ENCODE measurements around the gene TMEM229B. TPM values are rescaled to one million over a fixed set of nuclear protein-coding genes. Genes with fewer than 3 reads are reported as not detected.

TMEM229B gene
- total RNA-seq, 1 experiment from 2014 or later, result 0.71 TPM

DNA sequence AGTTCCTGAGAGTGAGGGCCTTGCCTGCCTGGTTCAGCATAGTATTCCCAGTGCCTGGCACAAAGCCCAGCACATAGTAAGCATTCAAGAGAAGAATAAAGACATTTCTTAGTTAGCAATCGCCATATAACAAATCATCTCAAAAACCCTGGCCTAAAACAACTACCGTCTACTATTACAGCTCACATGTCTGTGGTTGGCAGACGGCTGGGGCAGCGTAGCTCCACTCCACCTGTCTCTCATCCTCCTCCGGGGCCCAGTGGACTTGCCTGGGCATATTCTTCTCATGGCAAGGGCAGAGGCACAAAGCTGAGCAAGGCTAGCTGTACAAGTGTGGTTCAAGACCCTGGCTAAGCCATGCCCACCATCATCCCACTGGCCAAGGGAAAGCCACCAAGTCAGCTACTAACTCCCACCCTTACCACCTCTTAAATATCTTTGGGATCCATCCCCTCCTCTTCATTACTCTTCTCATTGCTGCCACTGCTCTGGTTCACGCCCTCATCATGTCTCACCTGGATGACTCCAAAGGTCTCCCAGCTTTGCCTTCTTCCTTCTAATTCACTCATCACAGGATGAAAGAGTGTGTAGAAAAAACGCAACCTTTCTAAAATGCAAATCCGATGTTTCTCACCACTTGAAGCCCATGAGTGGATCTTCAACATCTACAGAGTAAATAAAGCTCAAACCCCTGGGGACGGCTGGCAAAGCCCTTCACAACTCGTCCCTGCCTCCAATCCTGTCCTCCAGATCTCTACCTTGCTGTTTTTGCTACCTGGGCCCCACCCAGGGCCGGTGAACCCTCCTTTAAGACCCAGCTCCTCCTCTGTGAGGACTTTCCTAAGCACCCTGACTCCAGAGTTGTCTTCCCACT lies 10.4 kb downstream of the TMEM229B start (continued):
- TF ChIP-seq POLR2A (IDR thresholded peaks at IDR 0.05; ENCODE audit: borderline replicate concordance, extremely low read depth, insufficient read depth, insufficient read length), result no peak
- TF ChIP-seq EZH2 (IDR thresholded peaks at IDR 0.05), result no peak
- TF ChIP-seq ZFX (IDR thresholded peaks at IDR 0.05), result no peak
- no peak for TF ChIP-seq ZNF274 (IDR thresholded peaks at IDR 0.05; ENCODE audit: low read depth, low read length)
- TF ChIP-seq, protein P1, sequence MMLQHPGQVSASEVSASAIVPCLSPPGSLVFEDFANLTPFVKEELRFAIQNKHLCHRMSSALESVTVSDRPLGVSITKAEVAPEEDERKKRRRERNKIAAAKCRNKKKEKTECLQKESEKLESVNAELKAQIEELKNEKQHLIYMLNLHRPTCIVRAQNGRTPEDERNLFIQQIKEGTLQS (IDR thresholded peaks at IDR 0.05), result no peak
- no peak for TF ChIP-seq POLR2AphosphoS5 (IDR thresholded peaks at IDR 0.05; ENCODE audit: low read depth, low read length)
- no peak for TF ChIP-seq RAD21 (IDR thresholded peaks at IDR 0.05; ENCODE audit: low read depth)
- no peak for TF ChIP-seq EGR1 (IDR thresholded peaks at IDR 0.05; ENCODE audit: low read depth)
- TF ChIP-seq SIN3A (IDR thresholded peaks at IDR 0.05; ENCODE audit: low read depth), result no peak
- TF ChIP-seq CEBPB (IDR thresholded peaks at IDR 0.05; ENCODE audit: low read depth), result no peak
- TF ChIP-seq ELF1 (IDR thresholded peaks at IDR 0.05; ENCODE audit: borderline replicate concordance, low read depth), result no peak
- TF ChIP-seq, protein P2, sequence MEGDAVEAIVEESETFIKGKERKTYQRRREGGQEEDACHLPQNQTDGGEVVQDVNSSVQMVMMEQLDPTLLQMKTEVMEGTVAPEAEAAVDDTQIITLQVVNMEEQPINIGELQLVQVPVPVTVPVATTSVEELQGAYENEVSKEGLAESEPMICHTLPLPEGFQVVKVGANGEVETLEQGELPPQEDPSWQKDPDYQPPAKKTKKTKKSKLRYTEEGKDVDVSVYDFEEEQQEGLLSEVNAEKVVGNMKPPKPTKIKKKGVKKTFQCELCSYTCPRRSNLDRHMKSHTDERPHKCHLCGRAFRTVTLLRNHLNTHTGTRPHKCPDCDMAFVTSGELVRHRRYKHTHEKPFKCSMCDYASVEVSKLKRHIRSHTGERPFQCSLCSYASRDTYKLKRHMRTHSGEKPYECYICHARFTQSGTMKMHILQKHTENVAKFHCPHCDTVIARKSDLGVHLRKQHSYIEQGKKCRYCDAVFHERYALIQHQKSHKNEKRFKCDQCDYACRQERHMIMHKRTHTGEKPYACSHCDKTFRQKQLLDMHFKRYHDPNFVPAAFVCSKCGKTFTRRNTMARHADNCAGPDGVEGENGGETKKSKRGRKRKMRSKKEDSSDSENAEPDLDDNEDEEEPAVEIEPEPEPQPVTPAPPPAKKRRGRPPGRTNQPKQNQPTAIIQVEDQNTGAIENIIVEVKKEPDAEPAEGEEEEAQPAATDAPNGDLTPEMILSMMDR (IDR thresholded peaks at IDR 0.05 in 2 of 3, conservative IDR thresholded peaks at IDR 0.05 in 1 of 3; ENCODE audit: borderline replicate concordance in 1 of 3, insufficient read depth in 1 of 3, low read depth in 2 of 3, low read length in 2 of 3), result no peak
- TF ChIP-seq, protein P3, sequence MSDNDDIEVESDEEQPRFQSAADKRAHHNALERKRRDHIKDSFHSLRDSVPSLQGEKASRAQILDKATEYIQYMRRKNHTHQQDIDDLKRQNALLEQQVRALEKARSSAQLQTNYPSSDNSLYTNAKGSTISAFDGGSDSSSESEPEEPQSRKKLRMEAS (IDR thresholded peaks at IDR 0.05), result no peak

DNA sequence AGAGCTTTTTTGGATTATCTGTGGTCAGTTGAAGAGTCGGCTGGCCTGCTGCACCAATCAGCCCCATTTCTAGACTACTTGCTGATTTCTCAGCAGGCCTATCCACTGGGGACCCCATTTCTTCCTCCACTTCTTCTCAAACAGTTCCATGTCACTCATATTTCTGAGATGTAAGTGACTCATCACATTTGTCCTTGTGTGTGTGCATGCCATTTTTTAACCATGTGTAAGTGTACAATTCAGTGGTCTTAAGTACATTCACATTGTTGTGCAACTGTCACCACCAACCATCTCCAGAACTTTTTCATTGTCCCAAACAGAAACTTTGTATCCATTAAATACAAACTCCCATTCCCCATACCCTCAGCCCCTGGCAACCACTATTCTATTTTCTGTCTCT lies 14.2 kb downstream of the TMEM229B start:
- no peak for TF ChIP-seq CBX3 (IDR thresholded peaks at IDR 0.05; ENCODE audit: low read depth)
- no peak for TF ChIP-seq ZFX (IDR thresholded peaks at IDR 0.05)
- no peak for TF ChIP-seq SIN3A (IDR thresholded peaks at IDR 0.05; ENCODE audit: low read depth)
- no peak for TF ChIP-seq RAD21 (IDR thresholded peaks at IDR 0.05; ENCODE audit: low read depth)
- TF ChIP-seq SP1 (IDR thresholded peaks at IDR 0.05; ENCODE audit: low read depth), result no peak
- no peak for TF ChIP-seq YY1 (IDR thresholded peaks at IDR 0.05; ENCODE audit: extremely low read depth, insufficient replicate concordance, low read depth, low read length)
- TF ChIP-seq SRF (IDR thresholded peaks at IDR 0.05; ENCODE audit: low read depth), result no peak
- no peak for TF ChIP-seq CEBPB (IDR thresholded peaks at IDR 0.05; ENCODE audit: low read depth)
- TF ChIP-seq POLR2AphosphoS5 (IDR thresholded peaks at IDR 0.05; ENCODE audit: low read depth, low read length), result no peak
- TF ChIP-seq, protein P4, sequence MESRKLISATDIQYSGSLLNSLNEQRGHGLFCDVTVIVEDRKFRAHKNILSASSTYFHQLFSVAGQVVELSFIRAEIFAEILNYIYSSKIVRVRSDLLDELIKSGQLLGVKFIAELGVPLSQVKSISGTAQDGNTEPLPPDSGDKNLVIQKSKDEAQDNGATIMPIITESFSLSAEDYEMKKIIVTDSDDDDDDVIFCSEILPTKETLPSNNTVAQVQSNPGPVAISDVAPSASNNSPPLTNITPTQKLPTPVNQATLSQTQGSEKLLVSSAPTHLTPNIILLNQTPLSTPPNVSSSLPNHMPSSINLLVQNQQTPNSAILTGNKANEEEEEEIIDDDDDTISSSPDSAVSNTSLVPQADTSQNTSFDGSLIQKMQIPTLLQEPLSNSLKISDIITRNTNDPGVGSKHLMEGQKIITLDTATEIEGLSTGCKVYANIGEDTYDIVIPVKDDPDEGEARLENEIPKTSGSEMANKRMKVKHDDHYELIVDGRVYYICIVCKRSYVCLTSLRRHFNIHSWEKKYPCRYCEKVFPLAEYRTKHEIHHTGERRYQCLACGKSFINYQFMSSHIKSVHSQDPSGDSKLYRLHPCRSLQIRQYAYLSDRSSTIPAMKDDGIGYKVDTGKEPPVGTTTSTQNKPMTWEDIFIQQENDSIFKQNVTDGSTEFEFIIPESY (IDR thresholded peaks at IDR 0.05; ENCODE audit: extremely low read depth, insufficient replicate concordance, low read length), result no peak
- TF ChIP-seq POLR2A (IDR thresholded peaks at IDR 0.05; ENCODE audit: borderline replicate concordance, extremely low read depth, insufficient read depth, insufficient read length), result no peak
- TF ChIP-seq ELF1 (IDR thresholded peaks at IDR 0.05; ENCODE audit: borderline replicate concordance, low read depth), result no peak
- no peak for TF ChIP-seq JUND (IDR thresholded peaks at IDR 0.05)
- TF ChIP-seq, protein P3 (IDR thresholded peaks at IDR 0.05), result no peak
- no peak for TF ChIP-seq FOSL1 (IDR thresholded peaks at IDR 0.05; ENCODE audit: low read depth)
- Histone ChIP-seq H3K4me1 (ENCODE audit: control insufficient read depth in 1 of 2, insufficient read depth in 2 of 2, low read length in 2 of 2) (peaks cover 0 to 5% of the 10 kb centered on the region in 2 experiments; a peak in 1 of 4 replicates), H3K9me2 (ENCODE audit: insufficient read depth) (no peaks in the 10 kb centered on the region), H3K36me3 (ENCODE audit: control insufficient read depth in 1 of 2, insufficient read depth in 2 of 2, low read length in 2 of 2) (no peaks in the 10 kb centered on the region), H4K20me1 (ENCODE audit: insufficient read depth) (no peaks in the 10 kb centered on the region), H2AFZ (ENCODE audit: low read depth, low read length, poor library complexity, severe bottlenecking) (no peak overlapping the region), H3K79me2 (ENCODE audit: insufficient read depth, low read length) (no peaks in the 10 kb centered on the region), H3K27me3 (ENCODE audit: insufficient read depth, low read length) (no peaks in the 10 kb centered on the region), H3K9ac (ENCODE audit: low read length) (no peak overlapping the region), H3K9me3 (ENCODE audit: control insufficient read depth in 1 of 2, insufficient read depth in 1 of 2, low read depth in 1 of 2, low read length in 2 of 2) (no peaks in the 10 kb centered on the region), H3K4me3 (replicated peaks in 1 of 2; ENCODE audit: low read depth in 1 of 2, low read length in 2 of 2) (no peak overlapping the region), H3K27ac (ENCODE audit: low read depth, low read length) (no peak overlapping the region), H3K4me2 (ENCODE audit: low read length) (no peak overlapping the region)
- ChIA-PET POLR2A (no interaction called here), RAD21 (ENCODE audit: low non-redundant PET in 1 of 2, low total read pairs in 2 of 2, uncharacterized antibody in 2 of 2, unreplicated experiment in 2 of 2) (no interaction called here), CTCF (no interaction called here)
- no TSS peak for BruUV-seq (replicated peaks)
- intact Hi-C loops (cut with micrococcal nuclease), result no loop called here
- DNase-seq (ENCODE audit: low read depth, low spot score), result no peak
- ATAC-seq, result no peak

All from HCT116 (cell line).